ENCODE measurements around the gene SORT1. TPM values are rescaled to one million over a fixed set of nuclear protein-coding genes. Genes with fewer than 3 reads are reported as not detected.

Gene SORT1
- total RNA-seq, 1 donor = 48.5 TPM

- TF ChIP-seq CTCF (IDR thresholded peaks at IDR 0.05; ENCODE audit: extremely low read depth, low read depth, low read length) = no peak
- Histone ChIP-seq H2AFZ (ENCODE audit: low read length) (no peak overlapping the region), H3K27me3 (ENCODE audit: insufficient read depth, low read length) (no peaks in the 10 kb centered on the region), H3K79me2 (ENCODE audit: insufficient read depth, low read length) (peaks cover 63% of the 10 kb centered on the region), H3K9me3 (ENCODE audit: low read depth, low read length) (no peaks in the 10 kb centered on the region), H3K36me3 (ENCODE audit: insufficient read depth, low read length) (no peaks in the 10 kb centered on the region), H3K4me1 (ENCODE audit: insufficient read depth, low read length) (peaks cover 70% of the 10 kb centered on the region), H3K4me2 (ENCODE audit: insufficient read depth, low read length) (no peak overlapping the region), H3K27ac (ENCODE audit: low read depth, low read length) (peak overlapping the region; percentile 64), H4K20me1 (ENCODE audit: insufficient read depth, low read length) (no peaks in the 10 kb centered on the region), H3K4me3 (ENCODE audit: insufficient read depth, low read length) (no peak overlapping the region)
- no peak for DNase-seq (ENCODE audit: insufficient read length, low spot score, missing footprints)
These were observed 3.0 kb downstream of the SORT1 start for GRCh38 chr1:109394591-109395281.

GRCh38 chr1:109393617-109394233 lies 4.0 kb downstream of the SORT1 start:
- Histone ChIP-seq H3K4me1 (ENCODE audit: insufficient read depth, low read length) (peaks cover 78% of the 10 kb centered on the region), H3K4me3 (ENCODE audit: insufficient read depth, low read length) (peak overlapping the region; percentile 57)

DNA sequence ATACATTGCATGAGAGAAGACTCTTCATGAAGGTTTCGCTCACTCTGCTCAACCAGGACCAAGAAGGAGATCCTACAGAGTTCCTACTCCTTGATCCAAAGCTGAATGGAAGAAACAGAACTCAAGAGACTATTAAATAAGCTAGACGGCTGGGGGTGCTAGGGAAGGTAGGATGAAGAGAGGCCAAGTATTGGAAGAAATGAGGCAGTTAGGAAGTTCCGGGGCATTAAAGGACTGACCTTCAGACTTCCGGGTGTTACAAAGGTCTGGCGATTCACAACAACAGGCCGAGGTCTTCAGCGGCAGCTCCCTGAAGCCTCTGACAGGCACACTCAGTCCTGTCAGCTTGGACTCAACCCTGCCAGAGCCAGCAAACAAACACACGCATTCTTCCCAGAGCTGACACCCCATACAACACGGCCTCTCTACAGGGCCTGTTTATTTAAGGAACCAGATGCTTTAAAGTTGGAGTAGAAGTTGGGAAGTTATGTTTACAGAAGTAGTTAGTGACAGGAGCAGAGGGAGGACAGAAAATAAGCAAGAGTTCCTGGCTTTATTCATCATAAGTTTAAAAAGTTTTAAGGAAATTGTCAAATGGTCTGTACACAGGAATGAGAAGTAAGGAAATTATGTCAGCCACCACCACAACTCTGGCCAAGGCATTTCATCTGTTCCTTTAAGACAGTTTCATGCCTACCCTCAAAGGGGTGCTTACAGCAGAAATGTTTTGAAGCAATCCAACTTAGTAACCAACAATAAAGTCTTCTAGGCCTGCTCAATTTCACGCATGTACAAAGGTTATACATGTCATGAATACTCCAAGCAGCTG lies 4.7 kb downstream of the SORT1 start:
- Histone ChIP-seq H4K20me1 (ENCODE audit: insufficient read depth, low read length) (no peaks in the 10 kb centered on the region), H3K79me2 (ENCODE audit: insufficient read depth, low read length) (peaks cover 80% of the 10 kb centered on the region), H3K27ac (ENCODE audit: low read depth, low read length) (peak overlapping the region; percentile 73), H3K27me3 (ENCODE audit: insufficient read depth, low read length) (no peaks in the 10 kb centered on the region), H3K36me3 (ENCODE audit: insufficient read depth, low read length) (no peaks in the 10 kb centered on the region), H3K4me2 (ENCODE audit: insufficient read depth, low read length) (peak overlapping the region; percentile 79), H3K4me1 (ENCODE audit: insufficient read depth, low read length) (peaks cover 78% of the 10 kb centered on the region), H2AFZ (ENCODE audit: low read length) (peak overlapping the region; percentile 82), H3K9me3 (ENCODE audit: low read depth, low read length) (no peaks in the 10 kb centered on the region), H3K4me3 (ENCODE audit: insufficient read depth, low read length) (peak overlapping the region; percentile 57)
- peak; percentile 77 for DNase-seq (ENCODE audit: insufficient read length, low spot score, missing footprints)
- no peak for TF ChIP-seq CTCF (IDR thresholded peaks at IDR 0.05; ENCODE audit: extremely low read depth, low read depth, low read length)

More at GRCh38 chr1:109393617-109394233, 4.0 kb downstream of the SORT1 start:
- Histone ChIP-seq H3K27me3 (ENCODE audit: insufficient read depth, low read length) (no peaks in the 10 kb centered on the region), H3K79me2 (ENCODE audit: insufficient read depth, low read length) (peaks cover 73% of the 10 kb centered on the region), H3K4me2 (ENCODE audit: insufficient read depth, low read length) (peak overlapping the region; percentile 79), H3K9me3 (ENCODE audit: low read depth, low read length) (no peaks in the 10 kb centered on the region), H3K36me3 (ENCODE audit: insufficient read depth, low read length) (no peaks in the 10 kb centered on the region), H2AFZ (ENCODE audit: low read length) (peak overlapping the region; percentile 82), H3K27ac (ENCODE audit: low read depth, low read length) (peak overlapping the region; percentile 73), H4K20me1 (ENCODE audit: insufficient read depth, low read length) (no peaks in the 10 kb centered on the region)
- no peak for TF ChIP-seq CTCF (IDR thresholded peaks at IDR 0.05; ENCODE audit: extremely low read depth, low read depth, low read length)
- DNase-seq (ENCODE audit: insufficient read length, low spot score, missing footprints) = no peak

All from osteoblast (primary cell).